MM.1S (cell line): Measurements from ENCODE around the gene DMRTC2.

ENCODE experiments used
- CTCF ChIP-seq: fragments of 300-600 bp; sonication (generic); IDR thresholded peaks from 2 replicates; pipeline ENCODE4 v1.5.1; 2016; ENCODE audit warnings: antibody characterized with exemption, low read length, mixed read lengths
- EZH2 ChIP-seq: fragments of 300-600 bp; sonication (generic); optimal IDR thresholded peaks from 2 replicates; pipeline ENCODE3; 2017; ENCODE audit warnings: low read depth, mild to moderate bottlenecking, antibody characterized with exemption, low read length, mixed read lengths
- EZH2phosphoT487 ChIP-seq: fragments of 300-600 bp; sonication (generic); IDR thresholded peaks from 2 replicates; pipeline ENCODE4 v1.6.1; 2018; ENCODE audit warnings: antibody characterized with exemption, low read length

DNA sequence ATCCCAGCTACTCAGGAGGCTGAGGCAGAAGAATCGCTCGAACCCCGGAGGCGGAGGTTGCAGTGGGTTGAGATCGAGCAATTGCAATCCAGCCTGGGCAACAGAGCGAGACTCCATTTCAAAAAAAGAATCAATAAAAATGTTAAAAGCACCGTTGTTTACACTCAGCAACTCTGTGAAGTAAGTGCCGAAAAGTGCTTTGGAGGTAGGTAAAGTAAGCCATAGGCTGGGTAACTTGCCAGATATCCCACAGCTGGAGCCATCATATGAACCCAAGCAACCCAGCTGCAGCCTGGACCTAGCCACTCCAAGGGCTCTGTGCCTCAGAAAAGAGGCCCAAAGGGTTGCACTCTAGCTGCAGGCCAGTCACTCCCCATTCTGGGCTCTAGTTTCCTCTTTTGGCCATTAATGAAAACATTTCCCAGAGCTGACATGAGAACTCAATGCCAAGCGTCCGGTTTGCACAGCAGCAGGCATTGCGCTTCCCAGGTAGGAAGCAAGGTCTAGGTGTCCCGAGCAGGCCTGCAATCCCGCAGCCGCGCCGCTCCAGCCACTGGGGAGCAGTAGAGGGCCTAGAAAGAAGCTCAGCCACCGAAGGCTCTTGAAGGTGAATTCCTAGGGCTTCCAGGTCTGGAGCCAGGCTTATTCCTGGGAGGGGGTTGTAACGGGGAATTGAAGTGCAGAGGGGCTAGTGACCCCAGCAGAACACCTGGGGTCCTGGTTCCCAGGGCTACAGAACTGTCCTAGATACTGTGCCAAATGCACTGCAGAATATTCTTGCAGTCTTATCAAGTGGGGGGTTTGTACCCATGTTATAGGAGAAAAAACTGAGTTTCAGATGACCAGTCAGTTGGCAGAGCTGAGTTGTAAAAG, 28.2 kb downstream of the DMRTC2 start:
- TF ChIP-seq EZH2phosphoT487 (no peak), CTCF (peak; percentile 57), EZH2 (no peak)
